Measurements from ENCODE around the gene USB1. TPM values are rescaled to one million over a fixed set of nuclear protein-coding genes. Genes with fewer than 3 reads are reported as not detected.

The USB1 gene
- total RNA-seq, 4 donors from 2014 or later = 31.4 to 79.0 (median 60.0) TPM

GRCh38 chr16:58045096-58045495, 43.9 kb downstream of the USB1 start:
- Histone ChIP-seq H3K4me3 (replicated peaks in 1 of 3) (no peak overlapping the region), H3K9me3 (no peaks in the 10 kb centered on the region), H3K27ac (peak overlapping the region in 2 of 3 donors; percentile 93 to 97), H3K36me3 (peaks cover 29 to 51% of the 10 kb centered on the region in 2 donors), H3K4me1 (peaks cover 49 to 51% of the 10 kb centered on the region in 2 donors), H3K27me3 (no peaks in the 10 kb centered on the region)
- no peak for DNase-seq
- intact Hi-C loops (cut with DNase I) = no loop called here
- 92 to 93% methylated on average over 24 to 28 of the region's 31 CpGs for WGBS, 2 donors
- no peak for TF ChIP-seq CTCF (IDR thresholded peaks at IDR 0.05)
- no peak for TF ChIP-seq POLR2A (IDR thresholded peaks at IDR 0.05)

- H3K27me3 ChIP-seq = no peaks in the 10 kb centered on the region
- H3K4me1 ChIP-seq = peaks cover 58 to 59% of the 10 kb centered on the region in 2 donors
- intact Hi-C loops (cut with DNase I) = no loop called here
- no peaks in the 10 kb centered on the region for H3K9me3 ChIP-seq
- peak; percentile 53 to 59 for DNase-seq
- no peak for TF ChIP-seq CTCF (IDR thresholded peaks at IDR 0.05)
- TF ChIP-seq POLR2A (IDR thresholded peaks at IDR 0.05) = no peak
- H3K36me3 ChIP-seq = peaks cover 19 to 39% of the 10 kb centered on the region in 2 donors
- peak overlapping the region; percentile 82 to 97 (median 93) for H3K27ac ChIP-seq
- H3K4me3 ChIP-seq (replicated peaks in 1 of 3) = no peak overlapping the region
- 55 to 73% methylated on average over 12 to 13 of the region's 16 CpGs for WGBS, 2 donors
Observed at GRCh38 chr16:58046054-58046881, 45.1 kb downstream of the USB1 start.

- Histone ChIP-seq H3K36me3 (peaks cover 13 to 33% of the 10 kb centered on the region in 2 donors), H3K4me1 (peaks cover 65 to 66% of the 10 kb centered on the region in 2 donors), H3K9me3 (no peaks in the 10 kb centered on the region), H3K27me3 (no peaks in the 10 kb centered on the region), H3K27ac (peak overlapping the region; percentile 82 to 97 (median 93)), H3K4me3 (replicated peaks in 1 of 3) (no peak overlapping the region)
- WGBS, 2 donors = 58 to 73% methylated on average over 2 to 6 of the region's 6 CpGs
- intact Hi-C loops (cut with DNase I) = no loop called here
- TF ChIP-seq POLR2A (IDR thresholded peaks at IDR 0.05) = no peak
- TF ChIP-seq CTCF (IDR thresholded peaks at IDR 0.05) = no peak
- DNase-seq = peak; percentile 27 to 34
Observed at GRCh38 chr16:58046936-58047335, 45.7 kb downstream of the USB1 start.

- no peaks in the 10 kb centered on the region for H3K27me3 ChIP-seq
- peak overlapping the region; percentile 82 to 97 (median 93) for H3K27ac ChIP-seq
- peaks cover 13 to 25% of the 10 kb centered on the region in 2 donors for H3K36me3 ChIP-seq
- TF ChIP-seq CTCF (IDR thresholded peaks at IDR 0.05) = no peak
- no peak for TF ChIP-seq POLR2A (IDR thresholded peaks at IDR 0.05)
- peak; percentile 46 to 51 for DNase-seq
- H3K4me3 ChIP-seq (replicated peaks in 1 of 3) = no peak overlapping the region
- intact Hi-C loops (cut with DNase I) = no loop called here
- H3K4me1 ChIP-seq = peaks cover 70 to 72% of the 10 kb centered on the region in 2 donors
- no peaks in the 10 kb centered on the region for H3K9me3 ChIP-seq
- 46 to 50% methylated on average over 15 to 18 of the region's 19 CpGs for WGBS, 2 donors
Observed at GRCh38 chr16:58047557-58048348, 46.5 kb downstream of the USB1 start.

All from thyroid gland (tissue), 4 donors.